ENCODE data around the gene CFAP157.

Gene CFAP157

GRCh38 chr9:127706836-127707241 is at the start of gene CFAP157:
Gene CFAP157 (plus strand): TSS chr9:127706988. CDS start chr9:127707032, 44 bp downstream.
- no peak for DNase-seq

- DNase-seq: no peak
Measured at GRCh38 chr9:127658428-127658827, 48.4 kb upstream of the CFAP157 start.

GRCh38 chr9:127660886-127661741 is 45.7 kb upstream of the CFAP157 start:
- peak; percentile 29 for DNase-seq

GRCh38 chr9:127662617-127663016 is 44.2 kb upstream of the CFAP157 start:
- no peak for DNase-seq

GRCh38 chr9:127664324-127664677 is 42.5 kb upstream of the CFAP157 start:
- no peak for DNase-seq

GRCh38 chr9:127664678-127665507 is 41.9 kb upstream of the CFAP157 start:
- DNase-seq: no peak

GRCh38 chr9:127667127-127667844 is 39.5 kb upstream of the CFAP157 start:
- DNase-seq: no peak

- DNase-seq: no peak
Measured at GRCh38 chr9:127667906-127668305, 38.9 kb upstream of the CFAP157 start.

GRCh38 chr9:127673234-127673633 is 33.6 kb upstream of the CFAP157 start:
- no peak for DNase-seq

- no peak for DNase-seq
Measured at GRCh38 chr9:127676638-127677037, 30.1 kb upstream of the CFAP157 start.

GRCh38 chr9:127679506-127679905 is 27.3 kb upstream of the CFAP157 start:
- no peak for DNase-seq

GRCh38 chr9:127680226-127680625 is 26.6 kb upstream of the CFAP157 start:
- DNase-seq: no peak

GRCh38 chr9:127680846-127681245 is 25.9 kb upstream of the CFAP157 start:
- DNase-seq: no peak

GRCh38 chr9:127682351-127683136 is 24.2 kb upstream of the CFAP157 start:
- DNase-seq: no peak

- no peak for DNase-seq
Measured at GRCh38 chr9:127683723-127684122, 23.1 kb upstream of the CFAP157 start.

- DNase-seq: no peak
Measured at GRCh38 chr9:127684576-127684975, 22.2 kb upstream of the CFAP157 start.

- no peak for DNase-seq
Measured at GRCh38 chr9:127686461-127687393, 20.1 kb upstream of the CFAP157 start.

GRCh38 chr9:127689329-127690000 is 17.3 kb upstream of the CFAP157 start:
- DNase-seq: no peak

GRCh38 chr9:127690735-127691134 is 16.1 kb upstream of the CFAP157 start:
- no peak for DNase-seq

- DNase-seq: no peak
Measured at GRCh38 chr9:127692071-127692470, 14.7 kb upstream of the CFAP157 start.

GRCh38 chr9:127693143-127693542 is 13.6 kb upstream of the CFAP157 start:
- DNase-seq: no peak

Measured in NCI-H1105 treated with DMSO at 0.1 percent for 48 hours (cell line).